CD4-positive, alpha-beta T cell treated with Interleukin-17A for 1 hour (primary cell): ENCODE results near the gene GLIPR1L2.
A peak's percentile ranks its signal among the peaks of the same experiment; 100 is the strongest.

Source experiments
- DNase-seq: peaks from one replicate; pipeline ENCODE4 v3.0.0-alpha.2; 2020

The GLIPR1L2 gene

GRCh38 chr12:75479963-75480461 is 89.1 kb downstream of the GLIPR1L2 start:
- peak; percentile 64 for DNase-seq

- DNase-seq: peak; percentile 91
Observed at GRCh38 chr12:75480469-75480949, 89.6 kb downstream of the GLIPR1L2 start, which contains the start of gene GLIPR1. TSS of gene GLIPR1 (plus strand) at chr12:75480755. CDS start at chr12:75480881, 126 bp downstream.

- DNase-seq: no peak
Observed at GRCh38 chr12:75481013-75481705, 90.3 kb downstream of the GLIPR1L2 start.

GRCh38 chr12:75481774-75482173 is 90.9 kb downstream of the GLIPR1L2 start:
- DNase-seq: peak; percentile 56
